SK-N-SH treated with all-trans-retinoic acid at 6 μM for 48 hours (cell line): Measurements from ENCODE around the gene NTSR1.

ENCODE experiments used
- ATAC-seq: fragments of 200-7000 bp; cut with Tn5 transposase; 3 replicates; pipeline ENCODE4 v1.9.1; 2020; ENCODE audit warnings: mild to moderate bottlenecking, moderate library complexity
- ARNTL ChIP-seq: fragments of 450-650 bp; formaldehyde crosslinking; IDR thresholded peaks from 2 replicates; pipeline ENCODE4 v1.5.0; 2020; ENCODE audit warnings: low read depth, mild to moderate bottlenecking, moderate library complexity, borderline replicate concordance
- BACH2 ChIP-seq: fragments of 250-450 bp; sonication (Bioruptor Pico); IDR thresholded peaks from 2 replicates; pipeline ENCODE4 v1.9.0; 2021; ENCODE audit warnings: mild to moderate bottlenecking, borderline replicate concordance
- CREB5 ChIP-seq: fragments of 250-450 bp; sonication (Bioruptor Pico); IDR thresholded peaks from 2 replicates; pipeline ENCODE4 v1.5.1; 2020; ENCODE audit warnings: low read depth, mild to moderate bottlenecking, moderate library complexity
- CSDC2 ChIP-seq: fragments of 250-450 bp; sonication (Bioruptor Pico); IDR thresholded peaks from 2 replicates; pipeline ENCODE4 v1.5.0; 2020; ENCODE audit warnings: mild to moderate bottlenecking, moderate library complexity
- CSRNP3 ChIP-seq: fragments of 250-450 bp; sonication (Bioruptor Pico); IDR thresholded peaks from 2 replicates; pipeline ENCODE4 v1.5.1; 2021; ENCODE audit warnings: mild to moderate bottlenecking, moderate library complexity
- ESRRG ChIP-seq: fragments of 250-450 bp; sonication (Bioruptor Pico); IDR thresholded peaks from 2 replicates; pipeline ENCODE4 v1.6.1; 2021; ENCODE audit warnings: mild to moderate bottlenecking
- GLIS3 ChIP-seq: fragments of 250-450 bp; sonication (Bioruptor Pico); IDR thresholded peaks from 2 replicates; pipeline ENCODE4 v1.5.0; 2020; ENCODE audit warnings: mild to moderate bottlenecking, moderate library complexity
- OSR1 ChIP-seq: fragments of 250-450 bp; sonication (Bioruptor Pico); IDR thresholded peaks from 2 replicates; pipeline ENCODE4 v1.8.0; 2022; ENCODE audit warnings: moderate library complexity, mild to moderate bottlenecking, inconsistent platforms
- POU6F1 ChIP-seq: fragments of 250-450 bp; sonication (Bioruptor Pico); IDR thresholded peaks from 2 replicates; pipeline ENCODE4 v1.8.0; 2021; ENCODE audit warnings: low read depth, mild to moderate bottlenecking, moderate library complexity, borderline replicate concordance
- RARB ChIP-seq: fragments of 250-450 bp; sonication (Bioruptor Pico); IDR thresholded peaks from 2 replicates; pipeline ENCODE4 v1.8.0; 2021; ENCODE audit warnings: mild to moderate bottlenecking, moderate library complexity
- TCF4 ChIP-seq: fragments of 250-450 bp; sonication (Bioruptor Pico); IDR thresholded peaks from 2 replicates; pipeline ENCODE4 v1.8.0; 2021; ENCODE audit warnings: mild to moderate bottlenecking, moderate library complexity, borderline replicate concordance
- TOX ChIP-seq: fragments of 250-450 bp; sonication (Bioruptor Pico); IDR thresholded peaks from 2 replicates; pipeline ENCODE4 v1.8.0; 2021; ENCODE audit warnings: mild to moderate bottlenecking, moderate library complexity, borderline replicate concordance
- TSHZ2 ChIP-seq: fragments of 250-450 bp; sonication (Bioruptor Pico); IDR thresholded peaks from 2 replicates; pipeline ENCODE4 v1.5.0; 2020; ENCODE audit warnings: mild to moderate bottlenecking, moderate library complexity
- ZFP3 ChIP-seq: fragments of 250-450 bp; sonication (Bioruptor Pico); IDR thresholded peaks from 2 replicates; pipeline ENCODE4 v1.5.0; 2020; ENCODE audit warnings: mild to moderate bottlenecking, moderate library complexity
- ZFP30 ChIP-seq: fragments of 450-650 bp; formaldehyde crosslinking; IDR thresholded peaks from 2 replicates; pipeline ENCODE4 v1.5.0; 2022; ENCODE audit warnings: mild to moderate bottlenecking, moderate library complexity
- ZNF565 ChIP-seq: fragments of 450-650 bp; formaldehyde crosslinking; conservative IDR thresholded peaks from 2 replicates; pipeline ENCODE4 v1.5.0; 2020; ENCODE audit warnings: low read depth, mild to moderate bottlenecking, moderate library complexity
- ZNF70 ChIP-seq: fragments of 450-650 bp; formaldehyde crosslinking; IDR thresholded peaks from 2 replicates; pipeline ENCODE4 v1.5.0; 2020; ENCODE audit warnings: mild to moderate bottlenecking, moderate library complexity

The NTSR1 gene

GRCh38 chr20:62749851-62750445 lies 41.3 kb downstream of the NTSR1 start:
- TF ChIP-seq ARNTL (CRISPR knock-in tag): no peak
- TF ChIP-seq ZNF565: no peak
- TF ChIP-seq ZFP30 (CRISPR knock-in tag): no peak
- no peak for TF ChIP-seq BACH2 (CRISPR knock-in tag)
- TF ChIP-seq CREB5 (CRISPR knock-in tag): no peak
- TF ChIP-seq GLIS3: no peak
- no peak for TF ChIP-seq CSRNP3 (CRISPR knock-in tag)
- TF ChIP-seq TSHZ2 (CRISPR knock-in tag): no peak
- no peak for TF ChIP-seq POU6F1 (CRISPR knock-in tag)
- no peak for TF ChIP-seq CSDC2 (CRISPR knock-in tag)
- TF ChIP-seq OSR1 (CRISPR knock-in tag): no peak
- no peak for TF ChIP-seq ZNF70 (CRISPR knock-in tag)
- TF ChIP-seq TCF4 (CRISPR knock-in tag): no peak
- no peak for ATAC-seq

GRCh38 chr20:62751551-62752150 lies 43.0 kb downstream of the NTSR1 start:
- ATAC-seq: no peak
- no peak for TF ChIP-seq TOX (CRISPR knock-in tag)
- TF ChIP-seq ESRRG (CRISPR knock-in tag): no peak
- TF ChIP-seq ZFP3 (CRISPR knock-in tag): no peak
- TF ChIP-seq ZNF565: no peak
- no peak for TF ChIP-seq ARNTL (CRISPR knock-in tag)
- no peak for TF ChIP-seq CSDC2 (CRISPR knock-in tag)
- no peak for TF ChIP-seq CREB5 (CRISPR knock-in tag)
- no peak for TF ChIP-seq RARB

- TF ChIP-seq BACH2 (CRISPR knock-in tag) (no peak), OSR1 (CRISPR knock-in tag) (no peak)
- no peak for ATAC-seq
These were observed 43.6 kb downstream of the NTSR1 start for GRCh38 chr20:62752181-62752670.
